ENCODE results near the gene LARP6. TPM values are rescaled to one million over a fixed set of nuclear protein-coding genes. Genes with fewer than 3 reads are reported as not detected.

The LARP6 gene
- polyA plus RNA-seq, 2 of the 4 experiments (the other 2 are of a cell fraction): 57.2 to 158 TPM

GRCh38 chr15:70827721-70828120, 26.2 kb downstream of the LARP6 start:
- 92% methylated on average over 6 of the region's 6 CpGs for WGBS (ENCODE audit: missing lambda C conversion rate)
- FAIRE-seq: no peak
- DNase-seq (ENCODE audit: low read depth in 1 of 2, low spot score in 1 of 2): no peak
- no peak for TF ChIP-seq JUN (IDR thresholded peaks at IDR 0.05)
- TF ChIP-seq CHD4 (IDR thresholded peaks at IDR 0.05; ENCODE audit: borderline replicate concordance): no peak
- no peak for TF ChIP-seq SMC3 (IDR thresholded peaks at IDR 0.05)
- TF ChIP-seq HOXA7 (CRISPR knock-in tag; IDR thresholded peaks at IDR 0.05): no peak
- TF ChIP-seq RCOR1 (IDR thresholded peaks at IDR 0.05; ENCODE audit: low read depth, low read length): no peak
- TF ChIP-seq CBX2 (IDR thresholded peaks at IDR 0.05; ENCODE audit: borderline replicate concordance, low read depth): no peak
- TF ChIP-seq RARB (CRISPR knock-in tag; IDR thresholded peaks at IDR 0.05): no peak
- no peak for TF ChIP-seq NPAS2 (CRISPR knock-in tag; IDR thresholded peaks at IDR 0.05; ENCODE audit: borderline replicate concordance)
- TF ChIP-seq PHF8 (IDR thresholded peaks at IDR 0.05; ENCODE audit: borderline replicate concordance, low read depth): no peak
- no peak for TF ChIP-seq GATA3 (IDR thresholded peaks at IDR 0.05; ENCODE audit: borderline replicate concordance)
- no peak for TF ChIP-seq HMGXB4 (CRISPR knock-in tag; IDR thresholded peaks at IDR 0.05; ENCODE audit: borderline replicate concordance)
- no peak for TF ChIP-seq EHF (CRISPR knock-in tag; IDR thresholded peaks at IDR 0.05)
- no peak for TF ChIP-seq KDM1A (IDR thresholded peaks at IDR 0.05; ENCODE audit: low read depth)
- peaks cover 41% of the 10 kb centered on the region for H3K4me1 ChIP-seq
- no peaks in the 10 kb centered on the region for H3K9me3 ChIP-seq
- no peak overlapping the region for H3K4me3 ChIP-seq
- H3K27ac ChIP-seq: peak overlapping the region; percentile 1 to 85; a peak in 5 of 6 replicates
- ATAC-seq: no peak
- no peak overlapping the region for H3K4me2 ChIP-seq
- ChIA-PET CTCF (interaction anchor here (0.7 to 20.5 kb wide), 8 partner anchors 13 to 973 kb away, joined by 3 to 331 read pairs (median 4); no protein-coding TSS in a partner anchor), POLR2A (no interaction called here)

GRCh38 chr15:70826634-70827033, 27.3 kb downstream of the LARP6 start:
- Histone ChIP-seq H3K27ac (peak overlapping the region; percentile 69 to 85), H3K9me3 (no peaks in the 10 kb centered on the region), H3K4me1 (peaks cover 41% of the 10 kb centered on the region), H3K4me2 (peak overlapping the region; percentile 50), H3K4me3 (no peak overlapping the region)
- ChIA-PET CTCF (interaction anchor here (0.9 to 20.5 kb wide), 16 partner anchors 9 to 159 kb away, joined by 3 to 331 read pairs (median 14); partner anchors contain the start of gene LARP6), POLR2A (interaction anchor here (0.8 to 1.4 kb wide), 2 partner anchors 37 to 49 kb away, joined by 3 to 5 read pairs; no protein-coding TSS in a partner anchor)
- peak; percentile 58 to 78 for DNase-seq (ENCODE audit: low read depth in 1 of 2, low spot score in 1 of 2)
- 3% methylated on average over 3 of the region's 3 CpGs for WGBS (ENCODE audit: missing lambda C conversion rate)
- no peak for TF ChIP-seq ATOH8 (CRISPR knock-in tag; IDR thresholded peaks at IDR 0.05; ENCODE audit: low read depth)
- no peak for TF ChIP-seq NR3C1 (IDR thresholded peaks at IDR 0.05)
- TF ChIP-seq USF2 (IDR thresholded peaks at IDR 0.05): no peak
- TF ChIP-seq HOXB13 (CRISPR knock-in tag; IDR thresholded peaks at IDR 0.05; ENCODE audit: low read depth): no peak
- peak in 1 of 2 experiments; percentile 64; a peak in 1 of 5 replicates for TF ChIP-seq JUN (IDR thresholded peaks at IDR 0.05)
- TF ChIP-seq ZFP36 (IDR thresholded peaks at IDR 0.05; ENCODE audit: borderline replicate concordance, partially characterized antibody): peak; percentile 6
- TF ChIP-seq BHLHE40 (IDR thresholded peaks at IDR 0.05; ENCODE audit: low read depth, low read length): no peak
- TF ChIP-seq BCL3 (IDR thresholded peaks at IDR 0.05): no peak
- no peak for TF ChIP-seq JUNB (IDR thresholded peaks at IDR 0.05)
- TF ChIP-seq NFE2L2 (conservative IDR thresholded peaks at IDR 0.05; ENCODE audit: low read length): no peak
- TF ChIP-seq FOXS1 (CRISPR knock-in tag; IDR thresholded peaks at IDR 0.05): no peak
- TF ChIP-seq PBX3 (IDR thresholded peaks at IDR 0.05): no peak
- no peak for TF ChIP-seq CBX2 (IDR thresholded peaks at IDR 0.05; ENCODE audit: borderline replicate concordance, low read depth)
- peak; percentile 90 to 94 for TF ChIP-seq CEBPB (IDR thresholded peaks at IDR 0.05)
- no peak for TF ChIP-seq NPAS2 (CRISPR knock-in tag; IDR thresholded peaks at IDR 0.05; ENCODE audit: borderline replicate concordance)
- TF ChIP-seq SMC3 (IDR thresholded peaks at IDR 0.05): 0 out of 3 replicates have a peak, but pooled peaks have one; percentile 11
- no peak for TF ChIP-seq HMGXB4 (CRISPR knock-in tag; IDR thresholded peaks at IDR 0.05; ENCODE audit: borderline replicate concordance)
- TF ChIP-seq MAX (IDR thresholded peaks at IDR 0.05): peak; percentile 54; the same call in 1 of the 2 replicates
- ATAC-seq: peak; percentile 67 to 68; a peak in 5 of 6 replicates
- peak; percentile 72 for FAIRE-seq
